WTC11 (cell line): ENCODE data around the gene HCFC1. TPM values are rescaled to one million over a fixed set of nuclear protein-coding genes. Genes with fewer than 3 reads are reported as not detected.

Source experiments
- ATAC-seq: fragments of 200-7000 bp; cut with Tn5 transposase; 2 replicates; pipeline ENCODE4 v1.10.0; 2021; ENCODE audit warnings: mild to moderate bottlenecking, moderate library complexity
- CTCF ChIA-PET: fragments of 300-600 bp; sonication (Branson Sonifier 250); formaldehyde crosslinking; loops from one replicate; lab custom pipeline; 2021; ENCODE audit warnings: antibody characterized with exemption; lab: Charles Lee
- POLR2A ChIA-PET: fragments of 350-600 bp; sonication (Branson Sonifier 250); formaldehyde crosslinking; loops from one replicate; lab custom pipeline; 2021; ENCODE audit warnings: antibody characterized with exemption; lab: Charles Lee
- DNase-seq: peaks from one replicate; pipeline ENCODE4 v3.0.0; 2021; ENCODE audit warnings: low spot score
- H3K27ac Mint-ChIP-seq: 2 replicates; pipeline ENCODE4 v1.8.0; 2021; ENCODE audit warnings: mixed read lengths
- H3K27me3 Mint-ChIP-seq: 2 replicates; pipeline ENCODE4 v1.8.0; 2021; ENCODE audit warnings: low read depth, mild to moderate bottlenecking, moderate library complexity, mixed read lengths
- H3K36me3 Mint-ChIP-seq: 2 replicates; pipeline ENCODE4 v1.8.0; 2021; ENCODE audit warnings: mixed read lengths
- H3K4me1 Mint-ChIP-seq: 2 replicates; pipeline ENCODE4 v1.8.0; 2022; ENCODE audit warnings: mixed read lengths
- H3K4me3 Mint-ChIP-seq: 2 replicates; pipeline ENCODE4 v1.8.0; 2021; ENCODE audit warnings: mild to moderate bottlenecking, moderate library complexity, mixed read lengths
- H3K9me3 Mint-ChIP-seq: 2 replicates; pipeline ENCODE4 v1.8.0; 2021; ENCODE audit warnings: mixed read lengths
- E2F1 ChIP-seq: sonication (generic); formaldehyde crosslinking; IDR thresholded peaks from 2 replicates; pipeline ENCODE4 v1.8.0; 2022; ENCODE audit warnings: mild to moderate bottlenecking, missing genetic modification reagents
- FOXP4 ChIP-seq: sonication (generic); formaldehyde crosslinking; IDR thresholded peaks from 2 replicates; pipeline ENCODE4 v1.8.0; 2022; ENCODE audit warnings: mild to moderate bottlenecking, missing genetic modification reagents
- GABPB1 ChIP-seq: sonication (generic); formaldehyde crosslinking; IDR thresholded peaks from 2 replicates; pipeline ENCODE4 v1.8.1; 2023; ENCODE audit warnings: mild to moderate bottlenecking, missing genetic modification reagents
- NR1H2 ChIP-seq: sonication (generic); formaldehyde crosslinking; IDR thresholded peaks from 2 replicates; pipeline ENCODE4 v1.9.0; 2021; ENCODE audit warnings: mild to moderate bottlenecking, moderate library complexity, missing genetic modification reagents
- NR2C2 ChIP-seq: sonication (generic); formaldehyde crosslinking; IDR thresholded peaks from 2 replicates; pipeline ENCODE4 v1.8.0; 2022; ENCODE audit warnings: mild to moderate bottlenecking, missing genetic modification reagents
- PRDM15 ChIP-seq: sonication (generic); formaldehyde crosslinking; IDR thresholded peaks from 2 replicates; pipeline ENCODE4 v1.8.0; 2022; ENCODE audit warnings: missing genetic modification reagents
- ZMAT4 ChIP-seq: fragments of 250-450 bp; sonication (Bioruptor Pico); IDR thresholded peaks from 2 replicates; pipeline ENCODE4 v1.9.0; 2021; ENCODE audit warnings: mild to moderate bottlenecking
- ZNF219 ChIP-seq: sonication (generic); formaldehyde crosslinking; IDR thresholded peaks from 2 replicates; pipeline ENCODE4 v1.8.0; 2023; ENCODE audit warnings: missing genetic modification reagents, mild to moderate bottlenecking, borderline replicate concordance
- ZNF232 ChIP-seq: sonication (generic); formaldehyde crosslinking; IDR thresholded peaks from 2 replicates; pipeline ENCODE4 v1.8.0; 2022; ENCODE audit warnings: mild to moderate bottlenecking, missing genetic modification reagents
- ZNF425 ChIP-seq: fragments of 250-450 bp; sonication (Bioruptor Pico); conservative IDR thresholded peaks from 2 replicates; pipeline ENCODE4 v1.9.0; 2021; ENCODE audit warnings: mild to moderate bottlenecking
- total RNA-seq: library from RNA; stranded (reverse); gene quantifications from 3 replicates; pipeline ENCODE4 v1.2.3, GENCODE V29; 2021

The HCFC1 gene
- total RNA-seq, 1 experiment from 2014 or later = 130 TPM

GRCh38 chrX:153934148-153934761 lies 37.4 kb downstream of the HCFC1 start (continued):
- no peak for TF ChIP-seq PRDM15 (CRISPR knock-in tag)
- TF ChIP-seq ZNF219 (CRISPR knock-in tag) = no peak
- no peak for TF ChIP-seq FOXP4 (CRISPR knock-in tag)
- no peak for TF ChIP-seq ZNF425 (CRISPR knock-in tag)

- H3K4me3 Mint-ChIP-seq = peak overlapping the region; percentile 81
- H3K27me3 Mint-ChIP-seq = no peaks in the 10 kb centered on the region
- ChIA-PET POLR2A (no interaction called here), CTCF (interaction anchor here (1.2 to 1.4 kb wide), 2 partner anchors 11 to 13 kb away, joined by 3 to 4 read pairs; no protein-coding TSS in a partner anchor)
- no peak for DNase-seq
- H3K27ac Mint-ChIP-seq = no peak overlapping the region
- TF ChIP-seq ZNF232 (CRISPR knock-in tag) = no peak
- no peak for TF ChIP-seq ZMAT4
- H3K36me3 Mint-ChIP-seq = peaks cover 6% of the 10 kb centered on the region
- peaks cover 12% of the 10 kb centered on the region for H3K4me1 Mint-ChIP-seq
- no peak for ATAC-seq
- no peaks in the 10 kb centered on the region for H3K9me3 Mint-ChIP-seq
Observed at GRCh38 chrX:153933748-153934147, 37.9 kb downstream of the HCFC1 start.

GRCh38 chrX:153932220-153932915 lies 39.2 kb downstream of the HCFC1 start:
- H3K27me3 Mint-ChIP-seq = no peaks in the 10 kb centered on the region
- H3K36me3 Mint-ChIP-seq = peaks cover 6% of the 10 kb centered on the region
- no peaks in the 10 kb centered on the region for H3K9me3 Mint-ChIP-seq
- peak overlapping the region; percentile 30; the same call in 1 of the 2 replicates for H3K4me3 Mint-ChIP-seq
- POLR2A ChIA-PET = no interaction called here
- TF ChIP-seq NR1H2 (CRISPR knock-in tag) (no peak), NR2C2 (no peak), E2F1 (CRISPR knock-in tag) (no peak), GABPB1 (CRISPR knock-in tag) (no peak)
- TF ChIP-seq, all 79 proteins: peak for 0
- ATAC-seq (no peak), DNase-seq (no peak)
- CTCF ChIA-PET = interaction anchor here (1.4 kb wide), 1 partner anchor 15 kb away, joined by 4 read pairs; no protein-coding TSS in a partner anchor
- H3K4me1 Mint-ChIP-seq = peaks cover 14% of the 10 kb centered on the region
- no peak overlapping the region for H3K27ac Mint-ChIP-seq
